Kidney (tissue), 14 donors: ENCODE data around the gene GRM2. TPM values are rescaled to one million over a fixed set of nuclear protein-coding genes. Genes with fewer than 3 reads are reported as not detected.

ENCODE experiments used
- DNase-seq, 5 donors: peaks; one replicate each; pipeline ENCODE4 v3.0.0-alpha.2; 2013 to 2020
- FAIRE-seq: peaks from 2 replicates; lab custom pipeline; 2012; peaks lifted over from hg19 to GRCh38; lab: Jason Lieb, UNC
- H3K27ac ChIP-seq, 2 donors: one replicate each; pipeline ENCODE4 v1.7.0; 2013; ENCODE audit warnings: low read depth in 2 of 2, low read length in 2 of 2, inconsistent platforms in 1 of 2
- H3K27me3 ChIP-seq: one replicate; pipeline ENCODE4 v1.7.1; 2013; ENCODE audit warnings: low read length, inconsistent platforms; ENCODE audit not compliant: control insufficient read depth, insufficient read depth
- H3K36me3 ChIP-seq, 3 donors: one replicate each; pipeline versions ENCODE4 v1.7.0 to v1.7.1; 2013; ENCODE audit warnings: low read length in 3 of 3, control low read depth in 1 of 3, inconsistent platforms in 1 of 3; ENCODE audit not compliant: insufficient read depth in 3 of 3, control insufficient read depth in 2 of 3
- H3K4me1 ChIP-seq, 3 donors: one replicate each; pipeline versions ENCODE4 v1.7.0 to v1.7.1; 2013; ENCODE audit warnings: low read length in 3 of 3, inconsistent platforms in 1 of 3, low read depth in 1 of 3; ENCODE audit not compliant: control insufficient read depth in 2 of 3, insufficient read depth in 2 of 3
- H3K4me3 ChIP-seq, 3 donors: one replicate each; pipeline versions ENCODE4 v1.7.0 to v1.8.1; 2013; ENCODE audit warnings: low read length in 3 of 3, control low read depth in 1 of 3, inconsistent platforms in 1 of 3
- H3K9ac ChIP-seq, 3 donors: one replicate each; pipeline versions ENCODE4 v1.7.0 to v1.7.1; 2013; ENCODE audit warnings: low read length in 3 of 3, control low read depth in 1 of 3, inconsistent platforms in 1 of 3
- H3K9me3 ChIP-seq, 3 donors: one replicate each; pipeline versions ENCODE4 v1.7.0 to v1.7.1; 2013; ENCODE audit warnings: low read length in 3 of 3, control low read depth in 1 of 3, inconsistent platforms in 1 of 3; ENCODE audit not compliant: control insufficient read depth in 2 of 3, insufficient read depth in 1 of 3
- intact Hi-C: fragments of 100-400 bp; cut with DNase I; formaldehyde crosslinking; loops from one replicate; pipeline ENCODE4 v1.11.1; 2022
- polyA plus RNA-seq: library from polyadenylated mRNA; stranded (reverse); fragments of 350-450 nt; fragmentation: Illumina TruSeq; extraction: RNeasy Lipid Tissue Mini Kit (QIAGEN cat#74804); gene quantifications from one replicate; pipeline ENCODE4 v1.2.3, GENCODE V29; 2014; ENCODE audit warnings: low read depth, low replicate concordance; ENCODE audit not compliant: insufficient read depth
- total RNA-seq: library from RNA; stranded (reverse); fragmentation: NEBNext Ultra II Directional; extraction: Animal tissue kit (Norgen Biotek cat#: 25700); gene quantifications from one replicate; pipeline ENCODE4 v1.2.1, GENCODE V29; 2021
- TF ChIP-seq, protein P1 (sequence below): IDR thresholded peaks from 3 replicates; pipeline ENCODE4 v1.5.1; 2012; ENCODE audit warnings: mild to moderate bottlenecking, moderate library complexity, borderline replicate concordance; ENCODE audit not compliant: insufficient read depth; ENCODE audit errors: extremely low read depth
- donor health status: control.
- donor health status: control.
- donor health status: control.
- donor health status: control.
- donor health status: control.
- donor health status: DM: yes; HTN: yes; CAD: no.
- donor health status: Normal renal cell carcinoma (clear cell type).

GRM2 gene
- total and polyA plus RNA-seq, 2 donors from 2014 or later = 0.57 TPM; not detected in 1

DNA sequence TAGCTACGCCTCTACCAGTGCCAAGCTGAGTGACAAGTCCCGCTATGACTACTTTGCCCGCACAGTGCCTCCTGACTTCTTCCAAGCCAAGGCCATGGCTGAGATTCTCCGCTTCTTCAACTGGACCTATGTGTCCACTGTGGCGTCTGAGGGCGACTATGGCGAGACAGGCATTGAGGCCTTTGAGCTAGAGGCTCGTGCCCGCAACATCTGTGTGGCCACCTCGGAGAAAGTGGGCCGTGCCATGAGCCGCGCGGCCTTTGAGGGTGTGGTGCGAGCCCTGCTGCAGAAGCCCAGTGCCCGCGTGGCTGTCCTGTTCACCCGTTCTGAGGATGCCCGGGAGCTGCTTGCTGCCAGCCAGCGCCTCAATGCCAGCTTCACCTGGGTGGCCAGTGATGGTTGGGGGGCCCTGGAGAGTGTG lies 5.7 kb downstream of the GRM2 start:
- intact Hi-C loops = no loop called here
- TF ChIP-seq, protein P1, sequence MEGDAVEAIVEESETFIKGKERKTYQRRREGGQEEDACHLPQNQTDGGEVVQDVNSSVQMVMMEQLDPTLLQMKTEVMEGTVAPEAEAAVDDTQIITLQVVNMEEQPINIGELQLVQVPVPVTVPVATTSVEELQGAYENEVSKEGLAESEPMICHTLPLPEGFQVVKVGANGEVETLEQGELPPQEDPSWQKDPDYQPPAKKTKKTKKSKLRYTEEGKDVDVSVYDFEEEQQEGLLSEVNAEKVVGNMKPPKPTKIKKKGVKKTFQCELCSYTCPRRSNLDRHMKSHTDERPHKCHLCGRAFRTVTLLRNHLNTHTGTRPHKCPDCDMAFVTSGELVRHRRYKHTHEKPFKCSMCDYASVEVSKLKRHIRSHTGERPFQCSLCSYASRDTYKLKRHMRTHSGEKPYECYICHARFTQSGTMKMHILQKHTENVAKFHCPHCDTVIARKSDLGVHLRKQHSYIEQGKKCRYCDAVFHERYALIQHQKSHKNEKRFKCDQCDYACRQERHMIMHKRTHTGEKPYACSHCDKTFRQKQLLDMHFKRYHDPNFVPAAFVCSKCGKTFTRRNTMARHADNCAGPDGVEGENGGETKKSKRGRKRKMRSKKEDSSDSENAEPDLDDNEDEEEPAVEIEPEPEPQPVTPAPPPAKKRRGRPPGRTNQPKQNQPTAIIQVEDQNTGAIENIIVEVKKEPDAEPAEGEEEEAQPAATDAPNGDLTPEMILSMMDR = no peak
- Histone ChIP-seq H3K4me3 (no peak overlapping the region), H3K27ac (no peak overlapping the region), H3K27me3 (no peaks in the 10 kb centered on the region), H3K9ac (no peak overlapping the region), H3K4me1 (no peaks in the 10 kb centered on the region), H3K36me3 (no peaks in the 10 kb centered on the region), H3K9me3 (no peaks in the 10 kb centered on the region)
- DNase-seq = no peak
- FAIRE-seq = no peak

DNA sequence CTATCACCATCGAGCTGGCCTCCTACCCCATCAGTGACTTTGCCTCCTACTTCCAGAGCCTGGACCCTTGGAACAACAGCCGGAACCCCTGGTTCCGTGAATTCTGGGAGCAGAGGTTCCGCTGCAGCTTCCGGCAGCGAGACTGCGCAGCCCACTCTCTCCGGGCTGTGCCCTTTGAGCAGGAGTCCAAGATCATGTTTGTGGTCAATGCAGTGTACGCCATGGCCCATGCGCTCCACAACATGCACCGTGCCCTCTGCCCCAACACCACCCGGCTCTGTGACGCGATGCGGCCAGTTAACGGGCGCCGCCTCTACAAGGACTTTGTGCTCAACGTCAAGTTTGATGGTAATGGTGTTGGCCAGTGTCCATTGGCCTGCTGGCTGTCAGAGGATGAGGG lies 6.1 kb downstream of the GRM2 start:
- H3K36me3 ChIP-seq = no peaks in the 10 kb centered on the region
- FAIRE-seq (no peak), DNase-seq (peak in 1 of 5 donors; percentile 42)
- no peak overlapping the region for H3K27ac ChIP-seq
- no peak overlapping the region for H3K4me3 ChIP-seq
- no peaks in the 10 kb centered on the region for H3K4me1 ChIP-seq
- TF ChIP-seq, protein P1 = no peak
- intact Hi-C loops = no loop called here
- no peaks in the 10 kb centered on the region for H3K9me3 ChIP-seq
- no peaks in the 10 kb centered on the region for H3K27me3 ChIP-seq
- H3K9ac ChIP-seq = no peak overlapping the region

DNA sequence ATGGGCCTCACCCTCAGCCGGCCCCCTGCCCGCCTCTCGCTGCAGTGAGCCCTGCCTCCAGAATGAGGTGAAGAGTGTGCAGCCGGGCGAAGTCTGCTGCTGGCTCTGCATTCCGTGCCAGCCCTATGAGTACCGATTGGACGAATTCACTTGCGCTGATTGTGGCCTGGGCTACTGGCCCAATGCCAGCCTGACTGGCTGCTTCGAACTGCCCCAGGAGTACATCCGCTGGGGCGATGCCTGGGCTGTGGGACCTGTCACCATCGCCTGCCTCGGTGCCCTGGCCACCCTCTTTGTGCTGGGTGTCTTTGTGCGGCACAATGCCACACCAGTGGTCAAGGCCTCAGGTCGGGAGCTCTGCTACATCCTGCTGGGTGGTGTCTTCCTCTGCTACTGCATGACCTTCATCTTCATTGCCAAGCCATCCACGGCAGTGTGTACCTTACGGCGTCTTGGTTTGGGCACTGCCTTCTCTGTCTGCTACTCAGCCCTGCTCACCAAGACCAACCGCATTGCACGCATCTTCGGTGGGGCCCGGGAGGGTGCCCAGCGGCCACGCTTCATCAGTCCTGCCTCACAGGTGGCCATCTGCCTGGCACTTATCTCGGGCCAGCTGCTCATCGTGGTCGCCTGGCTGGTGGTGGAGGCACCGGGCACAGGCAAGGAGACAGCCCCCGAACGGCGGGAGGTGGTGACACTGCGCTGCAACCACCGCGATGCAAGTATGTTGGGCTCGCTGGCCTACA lies 8.5 kb downstream of the GRM2 start:
- TF ChIP-seq, protein P1 = no peak
- intact Hi-C loops = no loop called here
- peak in 1 of 5 donors; percentile 53 for DNase-seq

More for the DNA sequence above, 8.5 kb downstream of the GRM2 start:
- H3K4me1 ChIP-seq = no peaks in the 10 kb centered on the region
- no peak overlapping the region for H3K9ac ChIP-seq
- H3K27ac ChIP-seq = no peak overlapping the region
- no peaks in the 10 kb centered on the region for H3K9me3 ChIP-seq
- H3K36me3 ChIP-seq = no peaks in the 10 kb centered on the region
- FAIRE-seq = no peak
- H3K27me3 ChIP-seq = no peaks in the 10 kb centered on the region
- H3K4me3 ChIP-seq = no peak overlapping the region
